Endometrial microvascular endothelial cells (primary cell): ENCODE data around the gene EXOC4. TPM values are rescaled to one million over a fixed set of nuclear protein-coding genes. Genes with fewer than 3 reads are reported as not detected.

Source experiments
- in situ Hi-C: cut with HindIII; loops from 2 replicates; pipeline ENCODE4 v1.10.0; 2017; ENCODE audit warnings: low sequenced_read_pairs, low pct_unique_long_range_greater_than_20kb; ENCODE audit errors: inconsistent ontology term
- total RNA-seq: library from RNA; depleted of rRNA; stranded (reverse); fragments of >200 nt; gene quantifications from one replicate; pipeline ENCODE4 v1.2.3, GENCODE V29; 2015; ENCODE audit errors: inconsistent ontology term

EXOC4 gene
- total RNA-seq, 1 donor from 2014 or later: 38.5 TPM

- in situ Hi-C loops: no loop called here
These were observed 682.1 kb downstream of the EXOC4 start for GRCh38 chr7:133934977-133935330.

- in situ Hi-C loops: no loop called here
These were observed 683.2 kb downstream of the EXOC4 start for GRCh38 chr7:133936074-133936473.

- in situ Hi-C loops: no loop called here
These were observed 684.9 kb downstream of the EXOC4 start for GRCh38 chr7:133937786-133938185.

- in situ Hi-C loops: no loop called here
These were observed 687.5 kb downstream of the EXOC4 start for GRCh38 chr7:133940368-133940767.

GRCh38 chr7:133941496-133941895 is 688.6 kb downstream of the EXOC4 start:
- in situ Hi-C loops: no loop called here

GRCh38 chr7:133945497-133945896 is 692.6 kb downstream of the EXOC4 start:
- in situ Hi-C loops: no loop called here

GRCh38 chr7:133947458-133948254 is 694.8 kb downstream of the EXOC4 start:
- in situ Hi-C loops: no loop called here

GRCh38 chr7:133948588-133948987 is 695.7 kb downstream of the EXOC4 start:
- in situ Hi-C loops: no loop called here

- in situ Hi-C loops: no loop called here
These were observed 698.0 kb downstream of the EXOC4 start for GRCh38 chr7:133950855-133951254.

- in situ Hi-C loops: no loop called here
These were observed 702.3 kb downstream of the EXOC4 start for GRCh38 chr7:133955208-133955607.

- in situ Hi-C loops: no loop called here
These were observed 705.0 kb downstream of the EXOC4 start for GRCh38 chr7:133957845-133958244.

- in situ Hi-C loops: no loop called here
These were observed 705.9 kb downstream of the EXOC4 start for GRCh38 chr7:133958822-133959221.

GRCh38 chr7:133959505-133959904 is 706.6 kb downstream of the EXOC4 start:
- in situ Hi-C loops: no loop called here

GRCh38 chr7:133961724-133962123 is 708.8 kb downstream of the EXOC4 start:
- in situ Hi-C loops: no loop called here

- in situ Hi-C loops: no loop called here
These were observed 709.8 kb downstream of the EXOC4 start for GRCh38 chr7:133962646-133963045.

GRCh38 chr7:133963629-133964028 is 710.8 kb downstream of the EXOC4 start:
- in situ Hi-C loops: no loop called here

GRCh38 chr7:133971625-133972024 is 718.7 kb downstream of the EXOC4 start:
- in situ Hi-C loops: no loop called here

GRCh38 chr7:133973710-133974109 is 720.8 kb downstream of the EXOC4 start:
- in situ Hi-C loops: no loop called here

GRCh38 chr7:133975130-133975529 is 722.3 kb downstream of the EXOC4 start:
- in situ Hi-C loops: no loop called here

GRCh38 chr7:133976140-133976539 is 723.3 kb downstream of the EXOC4 start:
- in situ Hi-C loops: no loop called here
